ENCODE measurements around the gene TRAPPC5.

TRAPPC5 gene

DNA sequence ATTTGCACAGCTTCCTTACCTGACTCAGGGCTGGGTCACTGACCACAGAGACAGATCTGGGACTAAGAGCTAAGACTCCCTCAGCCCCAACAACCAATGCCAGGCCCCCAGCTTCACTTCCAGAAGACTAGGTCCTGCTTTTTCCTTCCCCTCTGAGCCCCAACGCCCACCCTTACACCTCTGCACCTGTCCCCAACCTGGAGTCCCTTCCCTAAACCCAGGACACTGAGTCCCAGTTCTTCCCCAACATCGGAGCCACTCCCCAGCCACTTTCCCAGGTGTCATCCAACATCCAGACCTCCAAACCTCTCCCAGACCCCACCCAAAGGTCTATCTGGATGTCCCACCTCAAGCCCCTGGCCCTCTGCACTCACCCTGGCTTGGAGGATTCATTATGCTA lies 18.4 kb downstream of the TRAPPC5 start:
- Histone ChIP-seq H3K27ac (replicated peaks) (no peak overlapping the region), H3K4me3 (replicated peaks; ENCODE audit: insufficient read depth, low read length) (peak overlapping the region; percentile 43), H3K27me3 (ENCODE audit: insufficient read depth, poor library complexity, severe bottlenecking) (no peaks in the 10 kb centered on the region)
- no peak for DNase-seq (ENCODE audit: low read depth in 1 of 2, low spot score in 1 of 2)
- no peak for TF ChIP-seq SPI1 (IDR thresholded peaks at IDR 0.05; ENCODE audit: borderline replicate concordance, low read depth)
- TF ChIP-seq, protein P1, sequence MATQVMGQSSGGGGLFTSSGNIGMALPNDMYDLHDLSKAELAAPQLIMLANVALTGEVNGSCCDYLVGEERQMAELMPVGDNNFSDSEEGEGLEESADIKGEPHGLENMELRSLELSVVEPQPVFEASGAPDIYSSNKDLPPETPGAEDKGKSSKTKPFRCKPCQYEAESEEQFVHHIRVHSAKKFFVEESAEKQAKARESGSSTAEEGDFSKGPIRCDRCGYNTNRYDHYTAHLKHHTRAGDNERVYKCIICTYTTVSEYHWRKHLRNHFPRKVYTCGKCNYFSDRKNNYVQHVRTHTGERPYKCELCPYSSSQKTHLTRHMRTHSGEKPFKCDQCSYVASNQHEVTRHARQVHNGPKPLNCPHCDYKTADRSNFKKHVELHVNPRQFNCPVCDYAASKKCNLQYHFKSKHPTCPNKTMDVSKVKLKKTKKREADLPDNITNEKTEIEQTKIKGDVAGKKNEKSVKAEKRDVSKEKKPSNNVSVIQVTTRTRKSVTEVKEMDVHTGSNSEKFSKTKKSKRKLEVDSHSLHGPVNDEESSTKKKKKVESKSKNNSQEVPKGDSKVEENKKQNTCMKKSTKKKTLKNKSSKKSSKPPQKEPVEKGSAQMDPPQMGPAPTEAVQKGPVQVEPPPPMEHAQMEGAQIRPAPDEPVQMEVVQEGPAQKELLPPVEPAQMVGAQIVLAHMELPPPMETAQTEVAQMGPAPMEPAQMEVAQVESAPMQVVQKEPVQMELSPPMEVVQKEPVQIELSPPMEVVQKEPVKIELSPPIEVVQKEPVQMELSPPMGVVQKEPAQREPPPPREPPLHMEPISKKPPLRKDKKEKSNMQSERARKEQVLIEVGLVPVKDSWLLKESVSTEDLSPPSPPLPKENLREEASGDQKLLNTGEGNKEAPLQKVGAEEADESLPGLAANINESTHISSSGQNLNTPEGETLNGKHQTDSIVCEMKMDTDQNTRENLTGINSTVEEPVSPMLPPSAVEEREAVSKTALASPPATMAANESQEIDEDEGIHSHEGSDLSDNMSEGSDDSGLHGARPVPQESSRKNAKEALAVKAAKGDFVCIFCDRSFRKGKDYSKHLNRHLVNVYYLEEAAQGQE (IDR thresholded peaks at IDR 0.05; ENCODE audit: insufficient replicate concordance, low read depth): no peak

DNA sequence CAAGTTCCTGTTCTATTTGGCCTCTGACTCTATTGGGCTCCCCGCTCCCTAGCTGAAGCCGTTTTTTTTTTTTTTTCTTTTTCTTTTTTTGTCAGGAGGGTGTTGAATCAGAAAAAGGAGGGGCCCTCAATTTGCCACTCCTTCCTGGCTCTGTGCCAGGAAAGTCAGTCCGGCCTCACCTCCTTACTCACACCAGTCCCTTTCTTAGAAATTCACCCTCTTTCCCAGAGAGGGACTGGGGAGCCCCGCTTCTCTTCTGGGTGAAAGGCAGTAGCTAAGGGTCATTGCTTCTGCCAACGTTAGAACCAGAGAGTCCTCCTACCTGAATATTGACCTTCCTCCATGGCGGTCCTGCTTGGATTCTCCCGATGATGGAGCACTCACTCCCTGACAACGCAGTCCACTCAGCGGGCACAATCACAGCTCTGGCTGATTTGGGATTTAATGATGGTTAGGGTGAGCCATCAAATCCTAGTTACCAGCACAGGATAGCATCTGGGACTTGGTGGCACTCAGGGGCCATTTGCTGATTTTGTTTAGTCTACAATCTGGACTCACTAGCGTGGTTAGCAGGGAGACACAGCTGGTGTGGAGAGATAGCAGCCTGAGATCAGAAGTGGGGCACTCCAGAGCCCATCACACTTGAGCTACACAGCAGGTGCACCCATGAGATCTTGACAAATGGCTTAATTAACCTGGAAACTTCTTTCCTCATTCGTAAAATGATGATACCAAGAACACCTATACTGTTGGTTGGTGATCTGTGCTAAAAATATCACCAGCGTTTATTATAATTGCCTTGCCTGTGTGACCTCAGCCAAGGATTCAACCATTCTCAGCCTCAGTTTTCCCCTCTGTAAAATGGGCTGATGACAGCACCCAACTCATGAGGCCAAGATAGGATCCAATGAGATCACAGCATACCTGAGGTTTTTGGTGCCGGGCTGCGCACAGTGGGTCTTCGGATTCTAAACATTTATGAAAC lies 19.1 kb downstream of the TRAPPC5 start:
- no peak for TF ChIP-seq GABPA (IDR thresholded peaks at IDR 0.05; ENCODE audit: low read depth)
- no peak for TF ChIP-seq POLR2AphosphoS5 (IDR thresholded peaks at IDR 0.05; ENCODE audit: low read depth)
- TF ChIP-seq SPI1 (IDR thresholded peaks at IDR 0.05; ENCODE audit: borderline replicate concordance, low read depth): no peak
- TF ChIP-seq, protein P2, sequence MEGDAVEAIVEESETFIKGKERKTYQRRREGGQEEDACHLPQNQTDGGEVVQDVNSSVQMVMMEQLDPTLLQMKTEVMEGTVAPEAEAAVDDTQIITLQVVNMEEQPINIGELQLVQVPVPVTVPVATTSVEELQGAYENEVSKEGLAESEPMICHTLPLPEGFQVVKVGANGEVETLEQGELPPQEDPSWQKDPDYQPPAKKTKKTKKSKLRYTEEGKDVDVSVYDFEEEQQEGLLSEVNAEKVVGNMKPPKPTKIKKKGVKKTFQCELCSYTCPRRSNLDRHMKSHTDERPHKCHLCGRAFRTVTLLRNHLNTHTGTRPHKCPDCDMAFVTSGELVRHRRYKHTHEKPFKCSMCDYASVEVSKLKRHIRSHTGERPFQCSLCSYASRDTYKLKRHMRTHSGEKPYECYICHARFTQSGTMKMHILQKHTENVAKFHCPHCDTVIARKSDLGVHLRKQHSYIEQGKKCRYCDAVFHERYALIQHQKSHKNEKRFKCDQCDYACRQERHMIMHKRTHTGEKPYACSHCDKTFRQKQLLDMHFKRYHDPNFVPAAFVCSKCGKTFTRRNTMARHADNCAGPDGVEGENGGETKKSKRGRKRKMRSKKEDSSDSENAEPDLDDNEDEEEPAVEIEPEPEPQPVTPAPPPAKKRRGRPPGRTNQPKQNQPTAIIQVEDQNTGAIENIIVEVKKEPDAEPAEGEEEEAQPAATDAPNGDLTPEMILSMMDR (IDR thresholded peaks at IDR 0.05; ENCODE audit: insufficient read depth, low read length): no peak
- TF ChIP-seq, protein P1 (IDR thresholded peaks at IDR 0.05; ENCODE audit: insufficient replicate concordance, low read depth): no peak
- Histone ChIP-seq H3K4me3 (replicated peaks; ENCODE audit: insufficient read depth, low read length) (peak overlapping the region; percentile 43), H3K27ac (replicated peaks) (no peak overlapping the region), H3K27me3 (ENCODE audit: insufficient read depth, poor library complexity, severe bottlenecking) (no peaks in the 10 kb centered on the region)
- DNase-seq (ENCODE audit: low read depth in 1 of 2, low spot score in 1 of 2): no peak

DNA sequence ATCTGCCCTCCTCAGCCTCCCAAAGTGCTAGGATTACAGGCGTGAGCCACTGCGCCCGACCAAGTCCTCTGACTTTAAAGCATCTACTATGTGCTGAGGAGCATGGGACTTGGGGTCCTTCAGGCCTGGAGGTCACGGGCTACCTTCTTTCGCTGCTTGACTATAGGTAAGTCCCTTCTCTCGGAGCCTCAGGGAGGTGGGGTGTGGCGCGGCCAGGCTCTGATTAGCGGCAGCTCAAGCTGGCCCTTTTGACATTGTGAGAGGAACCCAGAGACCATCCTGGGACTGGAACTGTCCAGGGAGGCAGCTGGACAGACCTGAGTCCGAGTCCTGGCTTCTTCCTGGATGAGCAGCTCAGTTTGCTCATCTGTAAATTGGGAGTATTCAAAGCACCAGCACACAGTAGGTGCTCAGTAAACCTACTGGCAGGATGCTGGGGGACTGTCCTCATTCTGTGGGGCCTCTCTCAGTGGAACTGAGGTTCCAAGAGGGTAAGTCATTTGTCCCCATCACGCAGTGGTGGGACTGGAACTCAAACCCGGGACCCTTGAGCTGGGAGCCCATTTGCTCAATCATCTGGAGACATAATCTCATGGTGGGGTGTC lies 20.5 kb downstream of the TRAPPC5 start:
- H3K27me3 ChIP-seq (ENCODE audit: insufficient read depth, poor library complexity, severe bottlenecking): no peaks in the 10 kb centered on the region
- DNase-seq (ENCODE audit: low read depth in 1 of 2, low spot score in 1 of 2): no peak
- TF ChIP-seq, protein P2 (IDR thresholded peaks at IDR 0.05; ENCODE audit: insufficient read depth, low read length): no peak
- no peak for TF ChIP-seq SPI1 (IDR thresholded peaks at IDR 0.05; ENCODE audit: borderline replicate concordance, low read depth)
- TF ChIP-seq, protein P1 (IDR thresholded peaks at IDR 0.05; ENCODE audit: insufficient replicate concordance, low read depth): no peak
- TF ChIP-seq POLR2AphosphoS5 (IDR thresholded peaks at IDR 0.05; ENCODE audit: low read depth): no peak
- TF ChIP-seq GABPA (IDR thresholded peaks at IDR 0.05; ENCODE audit: low read depth): no peak

More for the DNA sequence above, 20.5 kb downstream of the TRAPPC5 start:
- no peak overlapping the region for H3K4me3 ChIP-seq (replicated peaks; ENCODE audit: insufficient read depth, low read length)
- H3K27ac ChIP-seq (replicated peaks): no peak overlapping the region
